ENCODE data around the gene PIK3R1.

DNA sequence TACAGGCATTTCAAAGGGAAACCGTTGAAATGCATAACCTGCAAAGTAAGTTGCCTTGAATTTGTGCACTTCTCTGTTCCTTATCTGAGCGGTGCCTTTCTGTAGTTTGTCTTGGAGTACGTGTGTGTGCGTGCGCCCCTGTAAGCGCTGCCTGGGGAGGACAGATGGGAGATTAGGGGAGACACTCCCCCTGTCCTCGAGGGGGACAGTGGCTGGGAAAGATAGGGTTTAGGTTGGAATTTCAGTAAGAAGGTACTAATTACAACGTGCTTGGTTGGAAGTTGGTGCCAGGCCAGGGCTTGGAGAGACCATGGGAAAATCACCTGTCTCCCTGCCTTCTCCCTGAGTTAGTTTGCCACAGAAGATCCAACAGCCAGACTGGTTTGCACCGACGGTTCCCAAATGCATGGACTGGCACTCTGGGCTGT is 73.2 kb downstream of the PIK3R1 start:
- TF ChIP-seq CTCF (IDR thresholded peaks at IDR 0.05) (no peak), POLR2A (IDR thresholded peaks at IDR 0.05) (no peak)

Measured in body of pancreas (tissue), 4 donors.